ENCODE data around the gene DCTN3. TPM values are rescaled to one million over a fixed set of nuclear protein-coding genes. Genes with fewer than 3 reads are reported as not detected.

DCTN3 gene
- polyA plus RNA-seq, 1 experiment = 149 TPM

- Histone ChIP-seq H3K27me3 (ENCODE audit: control insufficient read depth, insufficient read depth, low read length) (no peaks in the 10 kb centered on the region), H3K36me3 (ENCODE audit: control insufficient read depth, insufficient read depth, low read length) (peaks cover 4% of the 10 kb centered on the region), H3K4me3 (ENCODE audit: low read depth, low read length) (no peak overlapping the region)
- POLR2A ChIA-PET = no interaction called here
- no peak for TF ChIP-seq CTCF (IDR thresholded peaks at IDR 0.05; ENCODE audit: insufficient read depth, low read depth, low read length)
- CTCF ChIA-PET = interaction anchor here (1.4 to 4.2 kb wide), 3 partner anchors 9 to 47 kb away, joined by 3 to 42 read pairs (median 5); no protein-coding TSS in a partner anchor
- no peak for DNase-seq (ENCODE audit: low read depth)
Observed at GRCh38 chr9:34655394-34655793, 35.1 kb upstream of the DCTN3 start.

GRCh38 chr9:34654323-34655051 lies 34.2 kb upstream of the DCTN3 start:
- TF ChIP-seq CTCF (IDR thresholded peaks at IDR 0.05; ENCODE audit: insufficient read depth, low read depth, low read length) = no peak
- Histone ChIP-seq H3K4me3 (ENCODE audit: low read depth, low read length) (no peak overlapping the region), H3K27me3 (ENCODE audit: control insufficient read depth, insufficient read depth, low read length) (no peaks in the 10 kb centered on the region), H3K36me3 (ENCODE audit: control insufficient read depth, insufficient read depth, low read length) (peaks cover 2% of the 10 kb centered on the region)
- ChIA-PET POLR2A (interaction anchor here (1.4 kb wide), 1 partner anchor 11 kb away, joined by 6 read pairs; no protein-coding TSS in a partner anchor), CTCF (interaction anchor here (0.7 to 4.2 kb wide), 5 partner anchors 10 to 48 kb away, joined by 3 to 42 read pairs (median 5); no protein-coding TSS in a partner anchor)
- no peak for DNase-seq (ENCODE audit: low read depth)

- no peaks in the 10 kb centered on the region for H3K27me3 ChIP-seq (ENCODE audit: control insufficient read depth, insufficient read depth, low read length)
- peaks cover 11% of the 10 kb centered on the region for H3K36me3 ChIP-seq (ENCODE audit: control insufficient read depth, insufficient read depth, low read length)
- H3K4me3 ChIP-seq (ENCODE audit: low read depth, low read length) = no peak overlapping the region
- DNase-seq (ENCODE audit: low read depth) = no peak
- TF ChIP-seq CTCF (IDR thresholded peaks at IDR 0.05; ENCODE audit: insufficient read depth, low read depth, low read length) = no peak
- ChIA-PET CTCF (interaction anchor here (0.6 to 4.2 kb wide), 6 partner anchors 8 to 48 kb away, joined by 3 to 42 read pairs (median 4); partner anchors contain the start of gene DCTN3), POLR2A (interaction anchor here (1.4 kb wide), 1 partner anchor 12 kb away, joined by 6 read pairs; no protein-coding TSS in a partner anchor)
Observed at GRCh38 chr9:34653151-34654072, 33.1 kb upstream of the DCTN3 start.

- H3K36me3 ChIP-seq (ENCODE audit: control insufficient read depth, insufficient read depth, low read length) = peaks cover 11% of the 10 kb centered on the region
- POLR2A ChIA-PET = no interaction called here
- no peak for DNase-seq (ENCODE audit: low read depth)
- CTCF ChIA-PET = interaction anchor here (1.0 to 4.2 kb wide), 4 partner anchors 9 to 18 kb away, joined by 3 to 42 read pairs (median 8); no protein-coding TSS in a partner anchor
- peak overlapping the region; percentile 47 for H3K4me3 ChIP-seq (ENCODE audit: low read depth, low read length)
- no peaks in the 10 kb centered on the region for H3K27me3 ChIP-seq (ENCODE audit: control insufficient read depth, insufficient read depth, low read length)
- no peak for TF ChIP-seq CTCF (IDR thresholded peaks at IDR 0.05; ENCODE audit: insufficient read depth, low read depth, low read length)
Observed at GRCh38 chr9:34652602-34653000, 32.3 kb upstream of the DCTN3 start.
